Measurements from ENCODE around the gene S100A10.

Gene S100A10

GRCh38 chr1:152039461-152039860 lies 45.8 kb upstream of the S100A10 start:
- H3K9me3 ChIP-seq (replicated peaks; ENCODE audit: insufficient read depth, low read length): no peaks in the 10 kb centered on the region
- TF ChIP-seq EZH2 (optimal IDR thresholded peaks at IDR 0.05; ENCODE audit: low read depth, low read length) (no peak), EZH2phosphoT487 (IDR thresholded peaks at IDR 0.05; ENCODE audit: low read length) (no peak), CTCF (IDR thresholded peaks at IDR 0.05; ENCODE audit: low read length) (no peak)
- no peak overlapping the region for H3K4me3 ChIP-seq (ENCODE audit: low read length)
- no peaks in the 10 kb centered on the region for H3K9me2 ChIP-seq (replicated peaks; ENCODE audit: insufficient read depth, low read length)
- H4K20me1 ChIP-seq (ENCODE audit: insufficient read depth, low read length): no peaks in the 10 kb centered on the region
- H3K27ac ChIP-seq (ENCODE audit: low read length): peak overlapping the region; percentile 86; the same call in 1 of the 2 replicates
- no peak overlapping the region for H3K4me2 ChIP-seq (ENCODE audit: low read depth, low read length)
- H3F3A ChIP-seq (ENCODE audit: insufficient read depth, low read length): peaks cover 54% of the 10 kb centered on the region
- H3K79me2 ChIP-seq (ENCODE audit: low read length): peaks cover 27% of the 10 kb centered on the region
- H3K9ac ChIP-seq (ENCODE audit: low read length): no peak overlapping the region
- no peaks in the 10 kb centered on the region for H3K27me3 ChIP-seq (replicated peaks; ENCODE audit: insufficient read depth, low read length)
- no peak overlapping the region for H2AFZ ChIP-seq (ENCODE audit: low read length)
- DNase-seq: no peak
- peaks cover 43% of the 10 kb centered on the region for H3K4me1 ChIP-seq (ENCODE audit: low read length)
- no peaks in the 10 kb centered on the region for H3K36me3 ChIP-seq (replicated peaks; ENCODE audit: insufficient read depth, low read length)

- peaks cover 47% of the 10 kb centered on the region for H3K4me1 ChIP-seq (ENCODE audit: low read length)
- DNase-seq: no peak
- peak overlapping the region; percentile 34; the same call in 1 of the 2 replicates for H3K9ac ChIP-seq (ENCODE audit: low read length)
- peak overlapping the region; percentile 86 for H3K27ac ChIP-seq (ENCODE audit: low read length)
- peak overlapping the region; percentile 33 for H3K4me2 ChIP-seq (ENCODE audit: low read depth, low read length)
- H3K9me3 ChIP-seq (replicated peaks; ENCODE audit: insufficient read depth, low read length): no peaks in the 10 kb centered on the region
- no peak overlapping the region for H3K4me3 ChIP-seq (ENCODE audit: low read length)
- no peaks in the 10 kb centered on the region for H3K27me3 ChIP-seq (replicated peaks; ENCODE audit: insufficient read depth, low read length)
- TF ChIP-seq CTCF (IDR thresholded peaks at IDR 0.05; ENCODE audit: low read length) (no peak), EZH2 (optimal IDR thresholded peaks at IDR 0.05; ENCODE audit: low read depth, low read length) (no peak), EZH2phosphoT487 (IDR thresholded peaks at IDR 0.05; ENCODE audit: low read length) (no peak)
- H3K36me3 ChIP-seq (replicated peaks; ENCODE audit: insufficient read depth, low read length): peaks cover 2% of the 10 kb centered on the region; the same call in 1 of the 2 replicates
- H2AFZ ChIP-seq (ENCODE audit: low read length): 0 out of 2 replicates have a peak overlapping the region, but pooled peaks have one; percentile 20
- no peaks in the 10 kb centered on the region for H3K9me2 ChIP-seq (replicated peaks; ENCODE audit: insufficient read depth, low read length)
- peaks cover 5% of the 10 kb centered on the region; the same call in 1 of the 2 replicates for H4K20me1 ChIP-seq (ENCODE audit: insufficient read depth, low read length)
- H3F3A ChIP-seq (ENCODE audit: insufficient read depth, low read length): peaks cover 60% of the 10 kb centered on the region
- H3K79me2 ChIP-seq (ENCODE audit: low read length): peaks cover 33% of the 10 kb centered on the region
Measured at GRCh38 chr1:152038871-152039270, 45.2 kb upstream of the S100A10 start.

GRCh38 chr1:152036267-152037216 lies 42.9 kb upstream of the S100A10 start, which contains the start of gene S100A11:
TSS of gene S100A11 (minus strand) at chr1:152037004. CDS start at chr1:152036915, 89 bp downstream.
- Histone ChIP-seq H3K9me2 (replicated peaks; ENCODE audit: insufficient read depth, low read length) (no peaks in the 10 kb centered on the region), H3F3A (ENCODE audit: insufficient read depth, low read length) (peaks cover 82% of the 10 kb centered on the region), H3K36me3 (replicated peaks; ENCODE audit: insufficient read depth, low read length) (peaks cover 25% of the 10 kb centered on the region), H3K27me3 (replicated peaks; ENCODE audit: insufficient read depth, low read length) (no peaks in the 10 kb centered on the region), H2AFZ (ENCODE audit: low read length) (peak within 1 kb of the TSS; percentile 41), H3K9me3 (replicated peaks; ENCODE audit: insufficient read depth, low read length) (no peaks in the 10 kb centered on the region), H3K9ac (ENCODE audit: low read length) (peak within 1 kb of the TSS; percentile 87), H3K4me2 (ENCODE audit: low read depth, low read length) (peak within 1 kb of the TSS; percentile 80), H4K20me1 (ENCODE audit: insufficient read depth, low read length) (peaks cover 13% of the 10 kb centered on the region; the same call in 1 of the 2 replicates), H3K27ac (ENCODE audit: low read length) (peak within 1 kb of the TSS; percentile 86), H3K4me3 (ENCODE audit: low read length) (peak within 1 kb of the TSS; percentile 78), H3K4me1 (ENCODE audit: low read length) (peaks cover 55% of the 10 kb centered on the region), H3K79me2 (ENCODE audit: low read length) (peaks cover 48% of the 10 kb centered on the region)
- DNase-seq: peak; percentile 92
- no peak for TF ChIP-seq CTCF (IDR thresholded peaks at IDR 0.05; ENCODE audit: low read length)
- no peak for TF ChIP-seq EZH2phosphoT487 (IDR thresholded peaks at IDR 0.05; ENCODE audit: low read length)
- no peak for TF ChIP-seq EZH2 (optimal IDR thresholded peaks at IDR 0.05; ENCODE audit: low read depth, low read length)

Measured in MM.1S (cell line).